ENCODE data around the gene BORCS5. TPM values are rescaled to one million over a fixed set of nuclear protein-coding genes. Genes with fewer than 3 reads are reported as not detected.

The BORCS5 gene
- total RNA-seq, 1 experiment from 2014 or later, result 25.7 TPM

GRCh38 chr12:12331896-12332295, 25.0 kb upstream of the BORCS5 start:
- no peaks in the 10 kb centered on the region for H3K27me3 Mint-ChIP-seq (ENCODE audit: insufficient read depth, unreplicated experiment)
- ChIA-PET POLR2A (interaction anchor here (0.6 kb wide), 1 partner anchor 382 kb away, joined by 3 read pairs; no protein-coding TSS in a partner anchor), CTCF (interaction anchor here (0.7 to 4.3 kb wide), 6 partner anchors 11 to 280 kb away, joined by 3 to 21 read pairs (median 4); partner anchors contain the start of genes CREBL2 and LRP6)
- peaks cover 38% of the 10 kb centered on the region for H3K4me1 Mint-ChIP-seq (ENCODE audit: low read depth, unreplicated experiment)
- Histone ChIP-seq H3K4me3 (ENCODE audit: low read depth, low read length) (no peak overlapping the region), H3K36me3 (ENCODE audit: control insufficient read depth, insufficient read depth, low read length) (no peaks in the 10 kb centered on the region), H3K4me1 (peaks cover 22% of the 10 kb centered on the region), H3K9me3 (no peaks in the 10 kb centered on the region), H3K27me3 (replicated peaks; ENCODE audit: control insufficient read depth, insufficient read depth, low read length) (no peaks in the 10 kb centered on the region)
- intact Hi-C loops (cut with micrococcal nuclease; ENCODE audit: unreplicated experiment), result no loop called here
- no peak overlapping the region for H3K27ac Mint-ChIP-seq (ENCODE audit: unreplicated experiment)
- TF ChIP-seq CTCF (IDR thresholded peaks at IDR 0.05; ENCODE audit: insufficient read depth in 1 of 2, low read depth in 1 of 2, low read length in 1 of 2, severe bottlenecking in 1 of 2, unreplicated experiment in 1 of 2), result no peak
- DNase-seq, result peak in 1 of 2 experiments; percentile 61
- H3K36me3 Mint-ChIP-seq (ENCODE audit: insufficient read depth, unreplicated experiment), result no peaks in the 10 kb centered on the region
- no peaks in the 10 kb centered on the region for H3K9me3 Mint-ChIP-seq (ENCODE audit: unreplicated experiment)
- BruUV-seq (replicated peaks), result no TSS peak
- H3K4me3 Mint-ChIP-seq (ENCODE audit: unreplicated experiment), result no peak overlapping the region

- Histone ChIP-seq H3K4me3 (ENCODE audit: low read depth, low read length) (no peak overlapping the region), H3K4me1 (peaks cover 16% of the 10 kb centered on the region), H3K9me3 (no peaks in the 10 kb centered on the region), H3K36me3 (ENCODE audit: control insufficient read depth, insufficient read depth, low read length) (no peaks in the 10 kb centered on the region), H3K27me3 (replicated peaks; ENCODE audit: control insufficient read depth, insufficient read depth, low read length) (no peaks in the 10 kb centered on the region)
- Mint-ChIP-seq H3K36me3 (ENCODE audit: insufficient read depth, unreplicated experiment) (no peaks in the 10 kb centered on the region), H3K4me3 (ENCODE audit: unreplicated experiment) (no peak overlapping the region), H3K9me3 (ENCODE audit: unreplicated experiment) (no peaks in the 10 kb centered on the region), H3K4me1 (ENCODE audit: low read depth, unreplicated experiment) (peaks cover 31% of the 10 kb centered on the region), H3K27me3 (ENCODE audit: insufficient read depth, unreplicated experiment) (no peaks in the 10 kb centered on the region), H3K27ac (ENCODE audit: unreplicated experiment) (peak overlapping the region; percentile 34)
- TF ChIP-seq CTCF (IDR thresholded peaks at IDR 0.05; ENCODE audit: insufficient read depth in 1 of 2, low read depth in 1 of 2, low read length in 1 of 2, severe bottlenecking in 1 of 2, unreplicated experiment in 1 of 2), result no peak
- CTCF ChIA-PET, result interaction anchor here (0.6 to 4.3 kb wide), 6 partner anchors 12 to 263 kb away, joined by 3 to 21 read pairs (median 4); partner anchors contain the start of genes BCL2L14 and MANSC1
- BruUV-seq (replicated peaks), result no TSS peak
- intact Hi-C loops (cut with micrococcal nuclease; ENCODE audit: unreplicated experiment), result loop anchor here (1.0 to 2.0 kb wide), 3 partner anchors 15 to 371 kb away; no protein-coding TSS in a partner anchor
- POLR2A ChIA-PET, result no interaction called here
- DNase-seq, result no peak
Measured at GRCh38 chr12:12333407-12334366, 23.2 kb upstream of the BORCS5 start.

GRCh38 chr12:12334367-12335040, 22.4 kb upstream of the BORCS5 start:
- ChIA-PET POLR2A (no interaction called here), CTCF (interaction anchor here (0.9 to 4.3 kb wide), 4 partner anchors 15 to 263 kb away, joined by 3 to 21 read pairs (median 6); partner anchors contain the start of gene MANSC1)
- Histone ChIP-seq H3K4me3 (ENCODE audit: low read depth, low read length) (no peak overlapping the region), H3K9me3 (no peaks in the 10 kb centered on the region), H3K36me3 (ENCODE audit: control insufficient read depth, insufficient read depth, low read length) (no peaks in the 10 kb centered on the region), H3K4me1 (peaks cover 16% of the 10 kb centered on the region), H3K27me3 (replicated peaks; ENCODE audit: control insufficient read depth, insufficient read depth, low read length) (no peaks in the 10 kb centered on the region)
- peaks cover 31% of the 10 kb centered on the region for H3K4me1 Mint-ChIP-seq (ENCODE audit: low read depth, unreplicated experiment)
- no peak overlapping the region for H3K4me3 Mint-ChIP-seq (ENCODE audit: unreplicated experiment)
- no peaks in the 10 kb centered on the region for H3K9me3 Mint-ChIP-seq (ENCODE audit: unreplicated experiment)
- peak; percentile 75 to 83 for DNase-seq
- BruUV-seq (replicated peaks), result no TSS peak
- intact Hi-C loops (cut with micrococcal nuclease; ENCODE audit: unreplicated experiment), result loop anchor here (1.0 to 2.0 kb wide), 3 partner anchors 14 to 370 kb away; no protein-coding TSS in a partner anchor
- H3K36me3 Mint-ChIP-seq (ENCODE audit: insufficient read depth, unreplicated experiment), result no peaks in the 10 kb centered on the region
- peak; percentile 89 to 99 for TF ChIP-seq CTCF (IDR thresholded peaks at IDR 0.05; ENCODE audit: insufficient read depth in 1 of 2, low read depth in 1 of 2, low read length in 1 of 2, severe bottlenecking in 1 of 2, unreplicated experiment in 1 of 2)
- no peaks in the 10 kb centered on the region for H3K27me3 Mint-ChIP-seq (ENCODE audit: insufficient read depth, unreplicated experiment)
- peak overlapping the region; percentile 34 for H3K27ac Mint-ChIP-seq (ENCODE audit: unreplicated experiment)

Measured in Caco-2 (cell line).